ENCODE measurements around the gene LIPH.
"Not testable (repeated sequence)": the region's sequence is repeated elsewhere in the genome, so short reads cannot be mapped to it uniquely, and the experiment has no call there.

LIPH gene

DNA sequence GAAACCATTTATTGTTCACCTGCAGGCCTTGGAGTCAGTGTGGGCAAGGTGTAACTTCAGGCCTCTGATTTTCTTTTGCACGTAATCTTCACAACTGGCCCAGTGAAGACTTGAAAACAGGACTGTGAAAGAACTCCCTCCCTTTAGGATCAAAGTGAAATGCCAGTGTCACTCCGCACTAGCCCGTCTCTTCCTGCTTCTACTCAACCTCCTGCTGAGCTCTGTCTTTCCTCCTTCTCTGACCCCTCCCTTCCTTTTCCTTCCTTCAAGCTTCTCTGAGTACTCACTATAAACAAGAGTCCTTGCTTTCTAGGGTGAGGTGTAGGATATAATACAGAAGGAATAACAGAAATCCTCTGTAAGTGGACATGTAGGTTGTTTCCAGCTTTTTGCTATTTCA is 82.1 kb downstream of the LIPH start:
- H3K4me3 ChIP-seq (ENCODE audit: control insufficient read depth, low read depth, low read length), result no peak overlapping the region
- no peak for DNase-seq (ENCODE audit: low read depth)
- TF ChIP-seq, protein P1, sequence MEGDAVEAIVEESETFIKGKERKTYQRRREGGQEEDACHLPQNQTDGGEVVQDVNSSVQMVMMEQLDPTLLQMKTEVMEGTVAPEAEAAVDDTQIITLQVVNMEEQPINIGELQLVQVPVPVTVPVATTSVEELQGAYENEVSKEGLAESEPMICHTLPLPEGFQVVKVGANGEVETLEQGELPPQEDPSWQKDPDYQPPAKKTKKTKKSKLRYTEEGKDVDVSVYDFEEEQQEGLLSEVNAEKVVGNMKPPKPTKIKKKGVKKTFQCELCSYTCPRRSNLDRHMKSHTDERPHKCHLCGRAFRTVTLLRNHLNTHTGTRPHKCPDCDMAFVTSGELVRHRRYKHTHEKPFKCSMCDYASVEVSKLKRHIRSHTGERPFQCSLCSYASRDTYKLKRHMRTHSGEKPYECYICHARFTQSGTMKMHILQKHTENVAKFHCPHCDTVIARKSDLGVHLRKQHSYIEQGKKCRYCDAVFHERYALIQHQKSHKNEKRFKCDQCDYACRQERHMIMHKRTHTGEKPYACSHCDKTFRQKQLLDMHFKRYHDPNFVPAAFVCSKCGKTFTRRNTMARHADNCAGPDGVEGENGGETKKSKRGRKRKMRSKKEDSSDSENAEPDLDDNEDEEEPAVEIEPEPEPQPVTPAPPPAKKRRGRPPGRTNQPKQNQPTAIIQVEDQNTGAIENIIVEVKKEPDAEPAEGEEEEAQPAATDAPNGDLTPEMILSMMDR (IDR thresholded peaks at IDR 0.05; ENCODE audit: control insufficient read depth, insufficient read depth, low read depth, low read length, missing control alignments), result no peak

DNA sequence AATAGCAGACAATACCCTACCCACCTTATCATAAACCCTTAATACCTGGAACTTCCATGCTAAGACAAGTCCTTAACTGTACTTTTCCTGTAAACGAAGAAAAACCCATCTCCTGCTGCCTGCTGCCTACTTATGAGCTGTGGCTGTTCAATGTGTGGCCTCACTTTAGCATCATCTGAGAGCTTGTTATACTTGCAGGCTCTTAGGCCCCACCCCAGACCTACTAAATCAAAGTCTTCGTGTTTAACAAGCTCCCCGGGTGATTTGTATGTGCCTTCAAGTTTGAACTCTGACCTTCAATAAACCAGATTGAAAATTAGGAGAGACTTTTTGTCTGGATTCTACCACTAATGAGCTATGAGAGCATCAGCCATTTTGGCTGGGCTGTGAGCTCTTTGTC is 82.8 kb downstream of the LIPH start:
- no peak for DNase-seq (ENCODE audit: low read depth)
- TF ChIP-seq, protein P1 (IDR thresholded peaks at IDR 0.05; ENCODE audit: control insufficient read depth, insufficient read depth, low read depth, low read length, missing control alignments), result no peak
- no peak overlapping the region for H3K4me3 ChIP-seq (ENCODE audit: control insufficient read depth, low read depth, low read length)

DNA sequence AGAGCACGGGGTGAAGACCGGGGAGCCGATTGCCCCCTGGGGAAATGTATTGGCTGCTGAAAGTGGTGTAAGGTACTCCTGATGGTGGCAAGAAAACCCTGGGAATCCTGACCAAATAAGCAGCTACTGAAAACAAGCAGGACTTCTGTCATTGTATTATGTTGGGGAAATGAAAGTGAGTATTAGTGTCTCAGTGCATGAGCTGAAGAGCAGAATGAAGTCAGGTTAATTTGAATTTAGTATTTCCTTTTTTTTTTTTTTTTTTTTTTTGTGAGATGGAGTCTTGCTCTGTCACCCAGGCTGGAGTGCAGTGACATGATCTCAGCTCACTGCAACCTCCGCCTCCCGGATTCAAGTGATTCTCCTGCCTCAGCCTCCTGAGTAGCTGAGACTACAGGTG is 86.3 kb downstream of the LIPH start:
- not testable (repeated sequence) for DNase-seq (ENCODE audit: low read depth); H3K4me3 ChIP-seq (ENCODE audit: control insufficient read depth, low read depth, low read length)

DNA sequence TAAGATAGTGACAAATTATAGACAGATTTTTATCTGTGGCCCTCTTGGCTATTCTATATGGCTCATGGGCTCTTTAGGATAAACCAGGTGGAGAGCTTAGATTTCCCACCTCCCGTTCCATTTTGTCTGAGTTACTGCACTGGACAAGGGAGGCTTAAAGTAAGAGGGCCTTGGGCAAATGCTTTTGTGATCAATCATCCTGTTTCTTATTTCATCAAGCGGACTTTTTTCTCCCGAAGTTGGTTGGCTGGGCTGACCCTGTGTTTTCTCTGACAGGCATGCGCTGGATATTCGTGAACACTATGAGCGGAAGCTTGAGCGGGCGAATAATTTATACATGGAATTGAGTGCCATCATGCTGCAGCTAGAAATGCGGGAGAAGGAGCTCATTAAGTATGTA is 86.9 kb downstream of the LIPH start:
- TF ChIP-seq, protein P1 (IDR thresholded peaks at IDR 0.05; ENCODE audit: control insufficient read depth, insufficient read depth, low read depth, low read length, missing control alignments), result no peak
- no peak for DNase-seq (ENCODE audit: low read depth)
- no peak overlapping the region for H3K4me3 ChIP-seq (ENCODE audit: control insufficient read depth, low read depth, low read length)

DNA sequence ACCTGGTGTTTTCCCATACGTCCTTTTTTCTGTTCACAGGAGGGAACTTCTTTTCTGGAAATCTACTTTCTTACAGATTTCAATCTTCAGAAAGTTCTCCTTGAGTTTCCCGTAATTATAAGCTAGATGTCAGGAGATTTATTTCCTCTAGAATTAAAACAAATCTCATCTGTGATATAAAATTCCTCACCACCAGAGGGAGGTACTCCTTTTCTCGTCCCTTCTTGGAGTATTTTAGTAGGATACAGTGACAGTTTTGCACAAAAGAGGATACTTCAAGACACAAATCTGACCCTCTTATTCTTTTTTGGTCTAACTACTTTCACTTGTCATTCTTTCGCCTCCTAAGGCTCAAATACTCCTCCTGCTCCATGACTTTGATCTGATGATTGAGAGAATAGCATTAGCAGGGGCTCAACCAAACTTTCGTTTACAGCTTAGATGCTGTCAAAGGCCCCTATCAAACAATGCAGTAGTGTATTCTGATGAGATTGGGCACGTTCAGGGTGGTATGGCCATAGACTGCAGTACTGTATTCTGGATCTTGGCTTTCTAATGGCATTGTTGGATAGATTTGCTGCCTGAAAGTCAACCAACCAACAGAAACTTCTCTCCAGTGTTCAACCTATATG is 91.6 kb downstream of the LIPH start:
- TF ChIP-seq, protein P1 (IDR thresholded peaks at IDR 0.05; ENCODE audit: control insufficient read depth, insufficient read depth, low read depth, low read length, missing control alignments), result peak; percentile 33
- no peak for DNase-seq (ENCODE audit: low read depth)
- no peak overlapping the region for H3K4me3 ChIP-seq (ENCODE audit: control insufficient read depth, low read depth, low read length)

DNA sequence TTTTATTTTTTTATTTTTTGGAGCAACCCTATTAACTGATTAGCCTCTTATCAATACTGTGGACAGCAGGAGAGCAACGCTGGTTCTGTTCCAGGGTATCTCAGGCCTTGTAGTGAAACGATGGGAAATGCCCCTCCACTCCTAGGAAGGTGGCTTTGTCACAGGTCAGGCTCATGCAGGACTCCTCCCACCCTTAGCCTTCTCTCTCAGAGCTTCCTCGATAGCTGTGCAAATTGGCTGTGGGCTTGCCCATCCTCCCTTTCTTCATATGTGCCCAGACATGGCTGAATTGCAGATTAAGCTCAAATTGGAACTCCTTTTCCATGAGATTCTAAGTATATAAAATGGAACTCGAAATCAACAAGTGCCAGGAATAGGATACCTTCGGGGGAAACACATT is 92.1 kb downstream of the LIPH start:
- TF ChIP-seq, protein P1 (IDR thresholded peaks at IDR 0.05; ENCODE audit: control insufficient read depth, insufficient read depth, low read depth, low read length, missing control alignments), result no peak
- no peak overlapping the region for H3K4me3 ChIP-seq (ENCODE audit: control insufficient read depth, low read depth, low read length)
- DNase-seq (ENCODE audit: low read depth), result no peak

DNA sequence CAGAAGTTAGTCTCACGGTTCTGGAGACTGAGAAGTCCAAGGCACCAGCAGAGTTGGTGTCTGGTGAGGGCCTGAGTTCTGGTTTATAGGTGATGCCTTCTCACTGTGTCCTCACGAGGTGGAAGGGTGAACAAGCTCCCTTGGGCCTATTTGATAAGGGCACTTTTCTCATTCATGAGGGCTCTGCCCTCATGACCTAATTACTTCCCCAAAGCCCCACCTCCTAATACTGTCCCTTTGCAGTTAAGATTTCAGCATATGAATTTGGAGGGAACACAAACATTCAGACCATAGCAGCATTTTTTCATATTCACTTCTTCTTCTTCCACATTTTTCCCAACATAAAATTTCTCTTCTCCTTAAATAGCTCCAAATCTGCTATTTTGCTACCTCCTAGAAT is 95.0 kb downstream of the LIPH start:
- TF ChIP-seq, protein P1 (IDR thresholded peaks at IDR 0.05; ENCODE audit: control insufficient read depth, insufficient read depth, low read depth, low read length, missing control alignments), result no peak
- H3K4me3 ChIP-seq (ENCODE audit: control insufficient read depth, low read depth, low read length), result no peak overlapping the region
- DNase-seq (ENCODE audit: low read depth), result no peak

Measured in AG09309 (cell line).